ENCODE data around the gene USP25.

Gene USP25

GRCh38 chr21:15793109-15793508 is 63.3 kb downstream of the USP25 start:
- no peaks in the 10 kb centered on the region for H3K36me3 ChIP-seq (replicated peaks)
- TF ChIP-seq, protein P1, sequence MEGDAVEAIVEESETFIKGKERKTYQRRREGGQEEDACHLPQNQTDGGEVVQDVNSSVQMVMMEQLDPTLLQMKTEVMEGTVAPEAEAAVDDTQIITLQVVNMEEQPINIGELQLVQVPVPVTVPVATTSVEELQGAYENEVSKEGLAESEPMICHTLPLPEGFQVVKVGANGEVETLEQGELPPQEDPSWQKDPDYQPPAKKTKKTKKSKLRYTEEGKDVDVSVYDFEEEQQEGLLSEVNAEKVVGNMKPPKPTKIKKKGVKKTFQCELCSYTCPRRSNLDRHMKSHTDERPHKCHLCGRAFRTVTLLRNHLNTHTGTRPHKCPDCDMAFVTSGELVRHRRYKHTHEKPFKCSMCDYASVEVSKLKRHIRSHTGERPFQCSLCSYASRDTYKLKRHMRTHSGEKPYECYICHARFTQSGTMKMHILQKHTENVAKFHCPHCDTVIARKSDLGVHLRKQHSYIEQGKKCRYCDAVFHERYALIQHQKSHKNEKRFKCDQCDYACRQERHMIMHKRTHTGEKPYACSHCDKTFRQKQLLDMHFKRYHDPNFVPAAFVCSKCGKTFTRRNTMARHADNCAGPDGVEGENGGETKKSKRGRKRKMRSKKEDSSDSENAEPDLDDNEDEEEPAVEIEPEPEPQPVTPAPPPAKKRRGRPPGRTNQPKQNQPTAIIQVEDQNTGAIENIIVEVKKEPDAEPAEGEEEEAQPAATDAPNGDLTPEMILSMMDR (IDR thresholded peaks at IDR 0.05; ENCODE audit: low read depth, low read length, missing control alignments), result no peak
- DNase-seq, result no peak
- no peaks in the 10 kb centered on the region for H3K27me3 ChIP-seq (replicated peaks)
- H3K27ac ChIP-seq, result no peak overlapping the region
- no peak overlapping the region for H3K4me3 ChIP-seq (ENCODE audit: low read depth, low read length)
- in situ Hi-C loops (cut with HindIII; ENCODE audit: low pct_ligation_motif_present, low sequenced_read_pairs), result no loop called here

- Histone ChIP-seq H3K36me3 (replicated peaks) (no peaks in the 10 kb centered on the region), H3K4me3 (ENCODE audit: low read depth, low read length) (no peak overlapping the region), H3K27me3 (replicated peaks) (no peaks in the 10 kb centered on the region), H3K27ac (no peak overlapping the region)
- TF ChIP-seq, protein P1 (IDR thresholded peaks at IDR 0.05; ENCODE audit: low read depth, low read length, missing control alignments), result no peak
- in situ Hi-C loops (cut with HindIII; ENCODE audit: low pct_ligation_motif_present, low sequenced_read_pairs), result no loop called here
- DNase-seq, result no peak
Measured at GRCh38 chr21:15793550-15794235, 63.9 kb downstream of the USP25 start.

DNA sequence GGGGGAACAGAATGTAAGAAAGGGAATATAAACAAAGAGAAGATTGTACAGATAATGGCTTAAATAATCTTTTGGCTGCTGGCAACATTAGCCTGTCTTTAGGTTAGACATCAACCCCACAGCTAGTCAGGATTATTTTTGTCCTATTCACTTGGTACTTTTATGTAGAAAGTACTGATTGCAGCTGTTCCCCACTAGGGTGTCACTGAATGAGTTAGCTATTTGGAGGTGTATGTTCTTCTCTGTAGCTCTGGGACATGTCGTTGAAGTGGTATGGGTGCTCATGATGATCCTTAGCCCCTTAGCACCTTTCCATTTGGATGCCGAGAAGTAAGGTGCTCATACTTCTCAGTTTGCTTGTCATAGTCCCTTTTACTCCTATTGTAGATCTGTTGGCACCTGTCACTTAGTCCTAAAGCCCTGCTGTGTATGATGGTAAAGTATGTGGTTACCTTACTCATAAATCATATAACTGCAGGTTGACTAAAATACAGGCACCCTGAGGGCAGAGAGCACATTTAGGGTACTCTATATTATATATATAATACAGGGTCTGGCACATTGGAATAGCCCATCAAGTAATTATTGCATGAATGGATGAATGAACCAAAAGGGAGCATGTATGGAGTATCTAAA is 64.6 kb downstream of the USP25 start:
- no peak for DNase-seq
- TF ChIP-seq, protein P1 (IDR thresholded peaks at IDR 0.05; ENCODE audit: low read depth, low read length, missing control alignments), result no peak
- in situ Hi-C loops (cut with HindIII; ENCODE audit: low pct_ligation_motif_present, low sequenced_read_pairs), result no loop called here

DNA sequence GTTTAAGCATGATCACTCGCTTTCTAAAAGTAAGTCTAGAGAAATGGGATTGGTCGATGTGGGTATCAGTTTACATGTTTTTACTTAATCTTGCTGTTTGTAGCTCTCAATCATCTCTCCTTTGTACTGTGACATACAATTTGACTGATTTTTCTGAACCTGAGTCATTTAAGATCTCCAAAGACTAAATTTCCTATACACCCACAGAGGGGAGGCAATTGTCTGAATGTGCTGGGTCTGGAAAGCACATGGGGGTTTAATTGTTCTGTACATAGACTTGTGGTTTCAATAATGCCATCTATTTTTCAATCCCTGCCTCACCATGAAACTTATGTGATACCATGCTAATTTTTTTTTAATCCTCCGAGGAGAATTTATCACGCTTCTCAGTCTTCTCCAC is 65.8 kb downstream of the USP25 start:
- in situ Hi-C loops (cut with HindIII; ENCODE audit: low pct_ligation_motif_present, low sequenced_read_pairs), result no loop called here
- TF ChIP-seq, protein P1 (IDR thresholded peaks at IDR 0.05; ENCODE audit: low read depth, low read length, missing control alignments), result no peak
- Histone ChIP-seq H3K4me3 (ENCODE audit: low read depth, low read length) (no peak overlapping the region), H3K27ac (no peak overlapping the region), H3K36me3 (replicated peaks) (no peaks in the 10 kb centered on the region), H3K27me3 (replicated peaks) (no peaks in the 10 kb centered on the region)
- no peak for DNase-seq

More for the DNA sequence above, 64.6 kb downstream of the USP25 start:
- Histone ChIP-seq H3K27me3 (replicated peaks) (no peaks in the 10 kb centered on the region), H3K36me3 (replicated peaks) (no peaks in the 10 kb centered on the region), H3K4me3 (ENCODE audit: low read depth, low read length) (no peak overlapping the region), H3K27ac (no peak overlapping the region)

GRCh38 chr21:15797577-15798363 is 68.0 kb downstream of the USP25 start:
- no peak overlapping the region for H3K4me3 ChIP-seq (ENCODE audit: low read depth, low read length)
- no peaks in the 10 kb centered on the region for H3K27me3 ChIP-seq (replicated peaks)
- no peaks in the 10 kb centered on the region for H3K36me3 ChIP-seq (replicated peaks)
- in situ Hi-C loops (cut with HindIII; ENCODE audit: low pct_ligation_motif_present, low sequenced_read_pairs), result no loop called here
- H3K27ac ChIP-seq, result no peak overlapping the region
- no peak for DNase-seq
- TF ChIP-seq, protein P1 (IDR thresholded peaks at IDR 0.05; ENCODE audit: low read depth, low read length, missing control alignments), result no peak
